ENCODE measurements around the gene AMOTL1.

DNA sequence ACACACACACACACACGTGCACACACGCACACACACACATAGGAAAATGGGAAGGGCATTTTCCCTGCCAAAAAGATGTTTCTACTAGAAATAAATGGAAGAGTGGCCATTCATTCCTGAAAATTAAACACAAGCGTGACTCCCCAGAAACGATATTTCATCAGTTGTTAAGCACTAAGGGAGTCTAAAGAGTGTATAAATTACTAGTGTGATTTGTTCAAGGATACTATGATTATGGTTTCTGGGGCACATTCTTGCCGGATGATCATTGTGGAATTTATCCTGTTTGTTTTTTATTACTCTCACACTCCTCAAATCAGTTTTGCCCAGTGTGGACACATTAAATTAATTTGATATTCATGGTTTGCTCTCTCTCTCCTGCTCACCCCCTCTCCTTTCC lies 16.4 kb upstream of the AMOTL1 start:
- no peak for TF ChIP-seq POLR2A (IDR thresholded peaks at IDR 0.05)
- TF ChIP-seq, protein P1, sequence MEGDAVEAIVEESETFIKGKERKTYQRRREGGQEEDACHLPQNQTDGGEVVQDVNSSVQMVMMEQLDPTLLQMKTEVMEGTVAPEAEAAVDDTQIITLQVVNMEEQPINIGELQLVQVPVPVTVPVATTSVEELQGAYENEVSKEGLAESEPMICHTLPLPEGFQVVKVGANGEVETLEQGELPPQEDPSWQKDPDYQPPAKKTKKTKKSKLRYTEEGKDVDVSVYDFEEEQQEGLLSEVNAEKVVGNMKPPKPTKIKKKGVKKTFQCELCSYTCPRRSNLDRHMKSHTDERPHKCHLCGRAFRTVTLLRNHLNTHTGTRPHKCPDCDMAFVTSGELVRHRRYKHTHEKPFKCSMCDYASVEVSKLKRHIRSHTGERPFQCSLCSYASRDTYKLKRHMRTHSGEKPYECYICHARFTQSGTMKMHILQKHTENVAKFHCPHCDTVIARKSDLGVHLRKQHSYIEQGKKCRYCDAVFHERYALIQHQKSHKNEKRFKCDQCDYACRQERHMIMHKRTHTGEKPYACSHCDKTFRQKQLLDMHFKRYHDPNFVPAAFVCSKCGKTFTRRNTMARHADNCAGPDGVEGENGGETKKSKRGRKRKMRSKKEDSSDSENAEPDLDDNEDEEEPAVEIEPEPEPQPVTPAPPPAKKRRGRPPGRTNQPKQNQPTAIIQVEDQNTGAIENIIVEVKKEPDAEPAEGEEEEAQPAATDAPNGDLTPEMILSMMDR (IDR thresholded peaks at IDR 0.05), result no peak

Data from right lobe of liver (tissue), 4 donors.